Measurements from ENCODE around the gene TMEM150C.

- TF ChIP-seq CTCF (IDR thresholded peaks at IDR 0.05; ENCODE audit: insufficient read depth, low read length, poor library complexity, severe bottlenecking) (no peak), EZH2phosphoT487 (conservative IDR thresholded peaks at IDR 0.05; ENCODE audit: low read length) (no peak)
Measured at GRCh38 chr4:82495666-82496065, 66.1 kb downstream of the TMEM150C start.

Data from SU-DHL-6 (cell line).